GM10266 (cell line): ENCODE data around the gene WDPCP.

Experiments
- DNase-seq: peaks from one replicate; pipeline ENCODE4 v3.0.0; 2012; ENCODE audit errors: extremely low spot score
- TF ChIP-seq, protein P1 (sequence below): IDR thresholded peaks from 2 replicates; pipeline ENCODE4 v1.5.1; 2012; ENCODE audit warnings: mild to moderate bottlenecking, low read depth; ENCODE audit not compliant: control insufficient read depth, insufficient read depth; ENCODE audit errors: missing control alignments

WDPCP gene

DNA sequence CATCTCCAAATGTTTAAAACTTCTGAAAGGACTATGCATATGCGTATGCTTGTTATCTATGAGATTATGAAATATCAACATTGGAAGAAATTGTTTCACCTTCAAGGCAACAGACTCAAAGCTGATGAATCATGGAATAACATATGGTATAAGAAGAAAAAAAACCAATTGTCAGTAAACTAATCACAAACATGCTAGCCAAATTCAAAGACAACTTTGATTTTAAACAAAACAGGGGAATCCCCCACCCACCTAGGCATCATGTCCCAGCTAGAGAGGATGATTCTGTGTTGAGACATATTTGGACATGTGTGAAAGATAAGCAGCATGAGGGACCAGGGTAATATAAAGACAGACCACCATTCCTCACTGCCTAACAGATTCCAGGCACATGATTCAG lies 147.7 kb downstream of the WDPCP start:
- peak; percentile 9 for DNase-seq
- TF ChIP-seq, protein P1, sequence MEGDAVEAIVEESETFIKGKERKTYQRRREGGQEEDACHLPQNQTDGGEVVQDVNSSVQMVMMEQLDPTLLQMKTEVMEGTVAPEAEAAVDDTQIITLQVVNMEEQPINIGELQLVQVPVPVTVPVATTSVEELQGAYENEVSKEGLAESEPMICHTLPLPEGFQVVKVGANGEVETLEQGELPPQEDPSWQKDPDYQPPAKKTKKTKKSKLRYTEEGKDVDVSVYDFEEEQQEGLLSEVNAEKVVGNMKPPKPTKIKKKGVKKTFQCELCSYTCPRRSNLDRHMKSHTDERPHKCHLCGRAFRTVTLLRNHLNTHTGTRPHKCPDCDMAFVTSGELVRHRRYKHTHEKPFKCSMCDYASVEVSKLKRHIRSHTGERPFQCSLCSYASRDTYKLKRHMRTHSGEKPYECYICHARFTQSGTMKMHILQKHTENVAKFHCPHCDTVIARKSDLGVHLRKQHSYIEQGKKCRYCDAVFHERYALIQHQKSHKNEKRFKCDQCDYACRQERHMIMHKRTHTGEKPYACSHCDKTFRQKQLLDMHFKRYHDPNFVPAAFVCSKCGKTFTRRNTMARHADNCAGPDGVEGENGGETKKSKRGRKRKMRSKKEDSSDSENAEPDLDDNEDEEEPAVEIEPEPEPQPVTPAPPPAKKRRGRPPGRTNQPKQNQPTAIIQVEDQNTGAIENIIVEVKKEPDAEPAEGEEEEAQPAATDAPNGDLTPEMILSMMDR = no peak

DNA sequence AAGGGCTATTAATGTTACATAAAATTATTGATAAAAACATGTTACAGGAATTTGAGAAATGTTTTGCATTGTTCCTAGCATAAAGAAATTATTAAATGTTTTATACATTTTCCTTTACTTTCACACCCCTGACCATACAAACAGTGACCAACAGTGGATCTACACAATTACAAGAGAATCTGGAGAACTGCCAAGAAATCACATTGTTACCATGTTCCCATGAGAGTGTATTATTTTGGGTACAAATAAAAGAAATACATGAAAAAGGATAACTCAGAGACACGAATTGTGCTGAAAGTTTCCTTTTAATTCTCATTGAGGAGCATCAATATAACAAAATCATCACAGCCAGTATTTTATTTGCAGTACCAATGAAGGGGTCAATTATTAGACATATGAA lies 150.1 kb downstream of the WDPCP start:
- DNase-seq = no peak
- TF ChIP-seq, protein P1 = no peak

DNA sequence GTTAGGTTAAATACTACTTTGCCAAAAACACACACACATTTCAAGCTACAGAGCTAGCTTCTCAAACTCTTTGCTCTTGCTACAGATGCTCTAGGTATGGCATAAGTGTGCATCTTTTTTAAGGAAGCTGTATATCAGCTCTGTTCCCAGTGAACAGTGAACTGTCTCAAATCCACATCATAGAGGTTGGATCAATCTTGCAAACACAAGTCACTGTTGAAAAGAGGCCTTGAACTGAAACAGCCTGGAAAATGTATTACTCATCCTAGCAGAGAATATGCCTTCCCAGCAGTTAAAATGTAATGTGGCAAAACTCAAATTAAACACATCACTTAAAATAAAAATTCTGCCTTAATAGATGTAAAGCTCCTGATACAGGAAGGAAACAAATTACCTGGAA lies 151.8 kb downstream of the WDPCP start:
- DNase-seq = no peak
- TF ChIP-seq, protein P1 = no peak

DNA sequence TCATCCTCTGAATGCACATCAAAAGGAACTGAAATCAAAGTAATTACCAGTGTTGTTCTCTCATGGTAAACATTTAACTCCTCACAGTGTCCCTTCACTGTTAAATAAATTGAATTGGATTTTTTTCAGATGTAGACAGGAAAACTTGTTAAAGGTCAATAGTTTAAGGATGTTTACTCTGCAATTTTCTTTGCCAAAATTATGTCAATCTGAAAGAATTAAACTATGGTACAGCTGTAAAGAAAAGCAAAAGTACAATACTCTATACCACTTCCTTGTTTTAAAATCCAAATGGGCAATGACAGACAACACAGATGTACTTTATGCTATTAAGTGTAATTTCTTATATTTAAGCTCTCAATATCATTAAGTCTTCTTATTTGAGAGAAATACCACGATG lies 153.2 kb downstream of the WDPCP start:
- TF ChIP-seq, protein P1 = no peak
- no peak for DNase-seq

DNA sequence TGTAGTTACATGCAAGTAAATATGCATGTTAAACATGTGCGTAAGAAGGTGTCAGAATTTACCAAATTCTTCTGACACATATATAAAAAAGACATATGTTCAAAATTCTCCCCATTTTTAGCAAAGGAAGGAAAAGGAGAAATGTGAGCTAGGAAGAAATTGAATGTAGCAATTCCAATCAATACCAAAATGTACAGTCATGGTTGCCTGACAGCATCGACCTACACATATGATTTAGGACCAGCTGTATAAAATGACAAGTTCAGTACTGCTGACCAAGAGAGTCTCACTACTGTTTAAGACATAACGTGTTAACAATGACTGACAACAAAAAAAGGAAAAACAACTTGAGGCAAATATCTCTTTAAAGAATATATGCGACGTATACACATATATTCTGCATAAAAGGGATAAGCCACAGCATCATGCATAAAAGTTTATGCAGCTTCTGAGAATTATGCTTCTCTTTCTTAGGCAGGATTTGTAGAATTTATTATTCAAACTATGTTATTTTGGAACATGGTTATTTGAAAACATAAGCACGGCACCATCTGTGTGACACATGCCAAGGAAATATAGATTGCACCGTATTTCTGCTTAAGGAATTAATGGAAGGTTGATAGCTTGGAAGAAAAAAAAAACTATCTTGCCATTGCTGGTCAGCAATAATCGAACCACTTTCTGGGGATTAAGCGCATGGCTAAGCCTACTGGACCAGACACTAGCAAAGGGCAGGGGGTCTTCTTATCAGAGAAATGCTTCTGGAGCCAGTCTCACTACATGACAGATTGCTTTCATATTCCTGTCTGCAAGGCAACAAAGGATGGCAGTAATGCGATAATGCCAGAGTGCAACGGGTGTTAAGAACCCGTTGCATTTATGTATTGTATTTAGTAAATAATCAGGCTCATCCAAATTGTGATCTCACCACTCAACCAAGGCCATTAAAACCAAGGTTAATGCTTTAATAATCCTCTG lies 154.0 kb downstream of the WDPCP start:
- DNase-seq = no peak
- TF ChIP-seq, protein P1 = no peak

DNA sequence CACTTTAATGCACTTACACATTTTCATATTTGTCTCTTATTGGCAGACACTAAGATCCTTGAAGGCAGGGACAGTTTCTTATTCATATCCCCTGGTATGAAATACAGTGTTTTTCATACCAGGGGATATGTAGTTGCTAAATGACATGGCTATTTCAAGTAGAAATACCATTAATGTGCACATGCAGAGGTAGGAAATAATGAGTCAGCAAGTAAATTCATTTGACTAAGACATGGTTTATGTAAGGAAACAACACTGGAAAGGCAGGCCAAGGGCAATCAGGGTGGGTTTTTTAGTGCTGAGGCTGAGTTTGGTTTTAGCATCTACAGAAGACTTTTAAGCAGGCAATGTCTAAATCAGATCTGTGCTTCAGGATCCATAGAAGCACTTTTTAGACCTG lies 155.9 kb downstream of the WDPCP start:
- TF ChIP-seq, protein P1 = no peak
- DNase-seq = no peak

DNA sequence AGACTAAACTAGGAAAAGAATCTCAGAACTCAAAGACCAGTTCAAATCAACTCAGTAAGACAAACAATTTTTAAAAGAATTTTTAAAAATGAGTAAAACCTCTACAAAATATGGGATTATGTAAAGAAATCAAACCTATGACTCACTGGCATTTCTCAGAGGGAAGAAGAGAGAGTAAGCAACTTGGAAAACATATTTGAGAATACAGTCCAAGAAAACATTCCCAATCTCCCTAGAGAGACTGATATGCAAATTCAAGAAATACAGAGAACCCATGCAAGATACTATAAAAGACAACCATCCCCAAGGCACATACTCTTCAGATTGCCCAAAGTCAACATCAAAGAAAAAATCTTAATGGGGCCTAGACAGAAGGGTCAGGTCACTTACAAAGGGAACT lies 162.7 kb downstream of the WDPCP start:
- no peak for DNase-seq
- TF ChIP-seq, protein P1 = no peak
